DMS79 (cell line): ENCODE results near the gene SLC25A47.
"Not testable (repeated sequence)": the region's sequence is repeated elsewhere in the genome, so short reads cannot be mapped to it uniquely, and the experiment has no call there.

Source experiments
- DNase-seq: peaks from one replicate; lab custom pipeline; 2025; lab: John Stamatoyannopoulos, UW

The SLC25A47 gene

GRCh38 chr14:100290607-100291304 is 32.4 kb upstream of the SLC25A47 start:
- no peak for DNase-seq

- DNase-seq: no peak
These were observed 31.6 kb upstream of the SLC25A47 start for GRCh38 chr14:100291305-100292075.

- DNase-seq: no peak
These were observed 30.8 kb upstream of the SLC25A47 start for GRCh38 chr14:100292301-100292775.

GRCh38 chr14:100292776-100293461 is 30.2 kb upstream of the SLC25A47 start:
- DNase-seq: no peak

GRCh38 chr14:100293497-100294212 is 29.5 kb upstream of the SLC25A47 start:
- DNase-seq: no peak

GRCh38 chr14:100294213-100294962 is 28.8 kb upstream of the SLC25A47 start:
- peak; percentile 79 for DNase-seq

GRCh38 chr14:100294963-100295330 is 28.2 kb upstream of the SLC25A47 start:
- no peak for DNase-seq

- DNase-seq: no peak
These were observed 27.6 kb upstream of the SLC25A47 start for GRCh38 chr14:100295376-100296105.

GRCh38 chr14:100296106-100296651 is 27.0 kb upstream of the SLC25A47 start:
- no peak for DNase-seq

GRCh38 chr14:100296729-100297128 is 26.4 kb upstream of the SLC25A47 start:
- DNase-seq: not testable (repeated sequence)

- DNase-seq: no peak
These were observed 25.5 kb upstream of the SLC25A47 start for GRCh38 chr14:100297320-100298300.

- no peak for DNase-seq
These were observed 24.4 kb upstream of the SLC25A47 start for GRCh38 chr14:100298551-100299237.

GRCh38 chr14:100299238-100299560 is 23.9 kb upstream of the SLC25A47 start:
- DNase-seq: no peak

- DNase-seq: no peak
These were observed 20.5 kb upstream of the SLC25A47 start for GRCh38 chr14:100302616-100303015.

- DNase-seq: no peak
These were observed 20.0 kb upstream of the SLC25A47 start for GRCh38 chr14:100303179-100303578.

GRCh38 chr14:100303925-100304324 is 19.2 kb upstream of the SLC25A47 start:
- no peak for DNase-seq

GRCh38 chr14:100304825-100305323 is 18.3 kb upstream of the SLC25A47 start:
- DNase-seq: peak; percentile 62

- peak; percentile 54 for DNase-seq
These were observed 17.6 kb upstream of the SLC25A47 start for GRCh38 chr14:100305324-100306100.
